Epithelial cell of prostate (primary cell): ENCODE data around the gene AXL.
"Not testable (repeated sequence)": the region's sequence is repeated elsewhere in the genome, so short reads cannot be mapped to it uniquely, and the experiment has no call there.

Source experiments
- DNase-seq: peaks from one replicate; pipeline ENCODE4 v3.0.0-alpha.2; 2011; ENCODE audit warnings: low read depth, low spot score
- H3K27ac ChIP-seq: fragments of 450-650 bp; 2 replicates; pipeline ENCODE4 v1.5.1; 2017; ENCODE audit warnings: mild to moderate bottlenecking

AXL gene

GRCh38 chr19:41269055-41269454 is 50.0 kb downstream of the AXL start:
- no peak for DNase-seq
- no peak overlapping the region for H3K27ac ChIP-seq

- no peak overlapping the region for H3K27ac ChIP-seq
- no peak for DNase-seq
These were observed 50.5 kb downstream of the AXL start for GRCh38 chr19:41269571-41269970.

GRCh38 chr19:41273076-41273475 is 54.1 kb downstream of the AXL start:
- no peak overlapping the region for H3K27ac ChIP-seq
- DNase-seq: no peak

- no peak overlapping the region for H3K27ac ChIP-seq
- DNase-seq: no peak
These were observed 55.8 kb downstream of the AXL start for GRCh38 chr19:41274802-41275201.

GRCh38 chr19:41276231-41276630 is 57.2 kb downstream of the AXL start:
- no peak for DNase-seq
- H3K27ac ChIP-seq: no peak overlapping the region

GRCh38 chr19:41278478-41278877 is 59.5 kb downstream of the AXL start:
- DNase-seq: no peak
- no peak overlapping the region for H3K27ac ChIP-seq

GRCh38 chr19:41288673-41289530 is 69.9 kb downstream of the AXL start:
- no peak for DNase-seq
- H3K27ac ChIP-seq: no peak overlapping the region

GRCh38 chr19:41289814-41290213 is 70.8 kb downstream of the AXL start:
- H3K27ac ChIP-seq, DNase-seq: not testable (repeated sequence)

GRCh38 chr19:41294393-41294792 is 75.4 kb downstream of the AXL start:
- no peak for DNase-seq
- H3K27ac ChIP-seq: no peak overlapping the region

GRCh38 chr19:41295499-41295898 is 76.5 kb downstream of the AXL start:
- no peak overlapping the region for H3K27ac ChIP-seq
- no peak for DNase-seq

GRCh38 chr19:41296433-41296871 is 77.4 kb downstream of the AXL start:
- DNase-seq: peak; percentile 48
- H3K27ac ChIP-seq: no peak overlapping the region

- DNase-seq: no peak
- H3K27ac ChIP-seq: no peak overlapping the region
These were observed 78.8 kb downstream of the AXL start for GRCh38 chr19:41297628-41298347.

GRCh38 chr19:41298348-41298964 is 79.4 kb downstream of the AXL start:
- no peak overlapping the region for H3K27ac ChIP-seq
- no peak for DNase-seq

GRCh38 chr19:41299046-41299754 is 80.2 kb downstream of the AXL start:
- no peak for DNase-seq
- no peak overlapping the region for H3K27ac ChIP-seq

GRCh38 chr19:41299755-41300089 is 80.7 kb downstream of the AXL start:
- no peak for DNase-seq
- no peak overlapping the region for H3K27ac ChIP-seq

GRCh38 chr19:41300555-41300954 is 81.5 kb downstream of the AXL start:
- no peak for DNase-seq
- no peak overlapping the region for H3K27ac ChIP-seq

- no peak for DNase-seq
- H3K27ac ChIP-seq: no peak overlapping the region
These were observed 83.8 kb downstream of the AXL start for GRCh38 chr19:41302624-41303351.

- no peak overlapping the region for H3K27ac ChIP-seq
- DNase-seq: no peak
These were observed 84.9 kb downstream of the AXL start for GRCh38 chr19:41303954-41304353.

- no peak overlapping the region for H3K27ac ChIP-seq
- no peak for DNase-seq
These were observed 85.9 kb downstream of the AXL start for GRCh38 chr19:41304706-41305483.
